Osteoblast (primary cell): Measurements from ENCODE around the gene RBM18. TPM values are rescaled to one million over a fixed set of nuclear protein-coding genes. Genes with fewer than 3 reads are reported as not detected.

ENCODE experiments used
- DNase-seq: peaks from one replicate; pipeline ENCODE4 v3.0.0; 2011; ENCODE audit warnings: low spot score, mixed read lengths; ENCODE audit not compliant: insufficient read length; ENCODE audit errors: missing footprints
- H2AFZ ChIP-seq: 2 replicates; pipeline ENCODE4 v1.6.0; 2011; ENCODE audit warnings: mild to moderate bottlenecking, low read length
- H3K27ac ChIP-seq: 2 replicates; pipeline ENCODE4 v1.5.1; 2011; ENCODE audit warnings: mild to moderate bottlenecking, low read depth, low read length, moderate library complexity
- H3K27me3 ChIP-seq: 2 replicates; pipeline ENCODE4 v1.6.0; 2012; ENCODE audit warnings: mild to moderate bottlenecking, control low read depth, inconsistent platforms, low read length, moderate library complexity; ENCODE audit not compliant: insufficient read depth
- H3K36me3 ChIP-seq: 2 replicates; pipeline ENCODE4 v1.5.1; 2011; ENCODE audit warnings: mild to moderate bottlenecking, low read length, control low read depth, moderate library complexity; ENCODE audit not compliant: insufficient read depth
- H3K4me1 ChIP-seq: 2 replicates; pipeline ENCODE4 v1.5.1; 2011; ENCODE audit warnings: mild to moderate bottlenecking, low read length, control low read depth, moderate library complexity; ENCODE audit not compliant: insufficient read depth
- H3K4me2 ChIP-seq: 2 replicates; pipeline ENCODE4 v1.6.0; 2011; ENCODE audit warnings: mild to moderate bottlenecking, low read length; ENCODE audit not compliant: insufficient read depth
- H3K4me3 ChIP-seq: fragments of 200-600 bp; sonication (generic); 3 replicates; pipeline ENCODE4 v1.5.1; 2012; ENCODE audit warnings: mild to moderate bottlenecking, low read length, inconsistent platforms; ENCODE audit not compliant: insufficient read depth
- H3K79me2 ChIP-seq: 2 replicates; pipeline ENCODE4 v1.6.0; 2012; ENCODE audit warnings: mild to moderate bottlenecking, low read length, control low read depth, inconsistent platforms; ENCODE audit not compliant: insufficient read depth
- H3K9me3 ChIP-seq: 2 replicates; pipeline ENCODE4 v1.5.1; 2011; ENCODE audit warnings: low read depth, low read length, control low read depth
- H4K20me1 ChIP-seq: 2 replicates; pipeline ENCODE4 v1.6.0; 2012; ENCODE audit warnings: mild to moderate bottlenecking, low read length, control low read depth; ENCODE audit not compliant: insufficient read depth
- total RNA-seq: library from RNA; depleted of rRNA; stranded (reverse); fragments of >200 nt; gene quantifications from 2 replicates; pipeline ENCODE4 v1.2.3, GENCODE V29; 2012
- TF ChIP-seq, protein P1 (sequence below): IDR thresholded peaks from 2 replicates; pipeline ENCODE4 v1.5.1; 2011; ENCODE audit warnings: mild to moderate bottlenecking, low read depth, low read length, moderate library complexity; ENCODE audit errors: extremely low read depth

RBM18 gene
- total RNA-seq, 1 donor: 10.9 TPM

DNA sequence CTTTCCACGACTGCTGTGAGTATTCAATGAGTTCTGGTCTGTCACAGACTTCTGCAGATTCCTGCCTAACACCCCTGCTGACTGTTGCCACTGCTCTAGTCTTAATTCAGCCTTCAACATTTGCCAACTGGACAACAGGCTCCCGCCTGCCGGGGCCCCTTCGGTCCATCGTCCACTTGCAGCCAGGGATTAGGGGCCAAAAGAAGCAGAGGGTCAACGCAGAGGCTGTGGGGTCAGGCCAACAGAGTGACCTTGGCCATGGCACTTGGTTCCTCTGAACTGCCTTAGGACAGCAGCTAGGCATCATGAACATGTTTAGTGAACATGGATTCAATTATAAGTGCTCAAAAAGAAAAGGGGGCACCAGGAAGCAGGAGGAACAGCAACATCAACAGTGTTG, 76.3 kb downstream of the RBM18 start:
- Histone ChIP-seq H3K27me3 (peaks cover 14% of the 10 kb centered on the region), H4K20me1 (no peaks in the 10 kb centered on the region), H3K36me3 (no peaks in the 10 kb centered on the region), H2AFZ (no peak overlapping the region), H3K4me1 (no peaks in the 10 kb centered on the region), H3K27ac (no peak overlapping the region), H3K79me2 (no peaks in the 10 kb centered on the region), H3K9me3 (no peaks in the 10 kb centered on the region), H3K4me2 (no peak overlapping the region), H3K4me3 (no peak overlapping the region)
- TF ChIP-seq, protein P1, sequence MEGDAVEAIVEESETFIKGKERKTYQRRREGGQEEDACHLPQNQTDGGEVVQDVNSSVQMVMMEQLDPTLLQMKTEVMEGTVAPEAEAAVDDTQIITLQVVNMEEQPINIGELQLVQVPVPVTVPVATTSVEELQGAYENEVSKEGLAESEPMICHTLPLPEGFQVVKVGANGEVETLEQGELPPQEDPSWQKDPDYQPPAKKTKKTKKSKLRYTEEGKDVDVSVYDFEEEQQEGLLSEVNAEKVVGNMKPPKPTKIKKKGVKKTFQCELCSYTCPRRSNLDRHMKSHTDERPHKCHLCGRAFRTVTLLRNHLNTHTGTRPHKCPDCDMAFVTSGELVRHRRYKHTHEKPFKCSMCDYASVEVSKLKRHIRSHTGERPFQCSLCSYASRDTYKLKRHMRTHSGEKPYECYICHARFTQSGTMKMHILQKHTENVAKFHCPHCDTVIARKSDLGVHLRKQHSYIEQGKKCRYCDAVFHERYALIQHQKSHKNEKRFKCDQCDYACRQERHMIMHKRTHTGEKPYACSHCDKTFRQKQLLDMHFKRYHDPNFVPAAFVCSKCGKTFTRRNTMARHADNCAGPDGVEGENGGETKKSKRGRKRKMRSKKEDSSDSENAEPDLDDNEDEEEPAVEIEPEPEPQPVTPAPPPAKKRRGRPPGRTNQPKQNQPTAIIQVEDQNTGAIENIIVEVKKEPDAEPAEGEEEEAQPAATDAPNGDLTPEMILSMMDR: no peak
- peak; percentile 31 for DNase-seq

Other genes with a start within 250 kb of the RBM18 start
- gene TTLL11, start 171.5 kb downstream of the RBM18 start, total RNA-seq: 6.2 and 8.0 TPM in 2 replicates
- 17.0 and 18.3 TPM in 2 replicates for gene NDUFA8, start 105.1 kb downstream of the RBM18 start, total RNA-seq
- gene MORN5, start 104.9 kb downstream of the RBM18 start, total RNA-seq: 0.36 TPM in 1 of 2 replicates, not detected in the other
- gene LHX6, start 35.9 kb downstream of the RBM18 start, total RNA-seq: not detected in 2 replicates
- 35.8 and 41.5 TPM in 2 replicates for gene MRRF, start within 50 bp of the RBM18 start, total RNA-seq
- 2.5 and 3.2 TPM in 2 replicates for gene PTGS1, start 106.2 kb upstream of the RBM18 start, total RNA-seq
- gene OR1J1, start 213.1 kb upstream of the RBM18 start, total RNA-seq: not detected in 2 replicates
- gene OR1J2, start 246.0 kb upstream of the RBM18 start, total RNA-seq: 0.29 TPM in 1 of 2 replicates, not detected in the other